DMS153 treated with DMSO at 0.1 percent for 48 hours (cell line): ENCODE data around the gene SYT6.

Experiments
- DNase-seq: peaks from one replicate; lab custom pipeline; 2025; ENCODE audit not compliant: unreplicated experiment; lab: John Stamatoyannopoulos, UW

The SYT6 gene

DNA sequence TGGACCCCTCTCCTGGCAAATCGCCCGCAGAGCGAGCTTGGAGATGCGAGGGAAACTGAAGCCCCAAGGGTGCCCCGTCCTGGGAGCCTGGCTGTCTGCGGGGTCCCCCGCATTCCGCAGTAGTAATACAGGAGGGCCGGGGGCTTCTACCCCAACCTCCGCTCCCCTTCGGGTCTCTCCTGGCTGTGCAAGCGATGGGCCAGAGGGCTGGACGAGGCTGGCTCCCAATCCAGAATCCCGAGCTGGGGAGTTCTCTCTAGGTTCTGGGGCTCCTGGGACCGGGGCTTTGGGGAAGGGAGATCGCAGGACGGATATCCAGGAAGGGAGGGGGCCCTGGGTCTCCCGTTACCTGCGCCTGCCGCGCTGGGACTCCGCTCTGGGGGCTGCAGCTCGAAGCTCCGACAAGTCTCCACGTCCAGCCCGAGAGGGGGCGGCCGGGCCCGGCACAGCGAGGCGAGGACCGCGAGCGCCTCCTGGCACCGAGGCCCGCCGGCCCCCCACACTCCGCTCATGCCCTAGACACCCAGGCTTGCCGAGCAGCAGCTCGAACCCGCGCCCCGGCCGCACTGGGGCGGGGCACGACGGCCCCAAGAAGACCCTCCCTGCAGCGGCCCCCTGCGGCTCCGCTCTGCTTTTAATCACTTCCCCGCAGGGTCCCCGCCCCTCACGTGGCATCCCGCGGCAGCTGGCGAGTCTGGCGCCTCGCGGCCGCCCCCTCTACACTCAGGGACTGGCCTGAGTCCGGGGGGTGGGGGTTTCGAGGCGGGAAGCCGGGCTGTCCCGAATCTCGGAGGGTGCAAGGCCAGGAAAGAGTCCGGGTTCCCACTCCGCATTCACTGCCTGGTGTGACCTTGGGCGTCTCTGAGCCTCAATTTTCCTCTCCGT is at the start of gene SYT6:
TSS of gene SYT6 (minus strand) at position 609 of the 885 bp plus-strand sequence. CDS start at position 512, 97 bp downstream.
- no peak for DNase-seq

DNA sequence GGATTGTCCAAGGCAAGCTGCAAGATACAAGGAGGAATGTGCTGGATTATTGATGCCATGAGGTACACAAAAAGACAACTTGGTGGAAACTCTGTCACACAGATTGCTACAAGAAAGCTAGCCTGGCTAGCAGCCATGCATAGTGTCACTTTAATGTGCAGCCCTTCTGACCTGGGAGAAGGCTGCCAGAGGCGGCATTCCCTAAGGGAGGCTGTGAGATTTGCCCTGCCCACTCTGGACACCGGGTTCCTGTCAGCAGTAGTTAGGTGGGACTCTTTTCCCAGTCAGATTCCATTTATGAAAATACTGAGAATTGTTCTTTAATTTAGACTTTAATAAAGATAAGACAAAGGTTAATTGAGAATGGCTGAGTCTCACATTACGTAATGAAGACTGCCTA is 47.8 kb upstream of the SYT6 start:
- no peak for DNase-seq

GRCh38 chr1:114199017-114199594 is 45.4 kb upstream of the SYT6 start:
- no peak for DNase-seq

DNA sequence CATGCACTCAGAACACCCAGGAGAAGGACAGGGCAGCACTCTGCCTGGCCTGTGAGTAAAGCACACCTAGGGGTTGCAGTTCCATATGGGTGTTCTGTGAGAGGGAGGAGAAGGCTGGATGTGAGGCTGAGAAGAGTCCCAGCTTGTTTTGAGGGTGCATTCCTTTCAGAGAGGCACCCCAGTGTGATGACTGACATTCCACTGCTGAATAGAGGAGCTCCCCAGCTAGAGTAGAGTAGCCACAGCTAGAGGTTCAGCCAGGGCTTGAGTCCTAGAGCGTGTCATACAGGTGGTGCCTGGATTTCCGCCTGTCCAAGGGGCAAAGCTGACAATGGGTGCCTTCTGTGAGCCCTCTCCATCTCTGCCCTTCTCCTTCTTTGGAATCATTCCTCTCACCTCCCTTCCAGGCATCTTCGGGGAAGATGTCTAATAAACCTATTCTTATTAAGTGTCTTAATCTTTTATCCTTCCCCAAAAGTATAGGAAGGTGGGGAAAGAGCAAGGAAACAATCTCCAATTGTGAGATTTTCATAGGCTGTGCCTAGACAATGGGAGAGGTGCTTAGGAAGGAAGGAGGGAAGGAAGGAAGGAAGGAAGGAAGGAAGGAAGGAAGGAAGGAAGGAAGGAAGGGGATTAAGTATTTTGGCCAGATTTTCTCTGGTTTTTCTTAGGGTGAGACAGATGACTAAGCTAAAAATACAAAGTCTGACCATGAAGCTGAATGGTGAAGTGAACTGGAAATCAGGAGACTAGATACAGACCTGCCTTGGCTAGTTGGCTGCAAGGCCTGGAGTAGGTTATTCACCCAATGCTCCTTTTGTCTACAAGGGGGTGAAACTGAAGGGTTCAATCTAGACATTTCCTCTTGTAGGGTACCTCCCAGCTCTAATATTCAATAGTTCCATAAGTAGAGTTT is 43.6 kb upstream of the SYT6 start:
- DNase-seq: no peak

DNA sequence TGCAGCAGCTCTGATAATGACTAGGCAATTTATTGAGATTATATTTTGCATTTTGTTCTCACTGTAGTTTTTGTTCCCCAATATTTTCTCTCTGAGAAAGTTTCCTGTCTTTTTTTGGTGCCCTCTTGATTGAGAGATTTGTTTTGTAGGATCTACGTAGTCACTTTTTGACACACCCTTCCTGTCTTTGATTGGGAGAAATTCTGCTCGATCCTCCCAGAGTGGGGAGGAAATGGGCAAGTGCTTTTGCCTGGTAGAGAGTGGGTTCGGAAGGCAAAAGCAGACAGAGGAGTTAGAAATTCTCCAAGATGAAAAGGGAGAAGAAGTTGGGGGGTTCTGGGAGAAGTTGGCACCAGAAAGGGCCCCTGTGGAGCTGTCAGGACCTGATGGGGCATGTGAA is 42.1 kb upstream of the SYT6 start:
- DNase-seq: no peak

- DNase-seq: no peak
Measured at GRCh38 chr1:114192328-114192727, 38.7 kb upstream of the SYT6 start.

DNA sequence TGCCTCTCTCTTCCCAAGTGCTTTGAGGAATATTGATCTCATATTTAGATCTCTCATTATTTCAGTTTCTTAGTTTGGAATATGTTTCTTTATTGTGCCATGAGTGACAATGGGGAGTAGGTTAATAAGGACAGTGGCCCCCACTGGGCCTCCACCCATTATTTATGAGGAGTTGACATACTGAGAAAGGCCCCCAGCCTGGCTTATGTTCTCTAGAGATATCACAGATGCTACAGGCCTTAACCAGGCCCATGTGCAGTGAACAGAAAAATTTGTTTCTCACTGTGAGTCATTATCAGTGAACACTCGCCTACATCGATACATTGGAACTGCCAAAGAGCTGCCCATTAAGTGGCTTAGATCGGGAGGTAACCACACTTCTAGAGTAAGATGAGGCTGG is 35.7 kb upstream of the SYT6 start:
- DNase-seq: no peak

- DNase-seq: no peak
Measured at GRCh38 chr1:114181356-114181755, 27.7 kb upstream of the SYT6 start.

DNA sequence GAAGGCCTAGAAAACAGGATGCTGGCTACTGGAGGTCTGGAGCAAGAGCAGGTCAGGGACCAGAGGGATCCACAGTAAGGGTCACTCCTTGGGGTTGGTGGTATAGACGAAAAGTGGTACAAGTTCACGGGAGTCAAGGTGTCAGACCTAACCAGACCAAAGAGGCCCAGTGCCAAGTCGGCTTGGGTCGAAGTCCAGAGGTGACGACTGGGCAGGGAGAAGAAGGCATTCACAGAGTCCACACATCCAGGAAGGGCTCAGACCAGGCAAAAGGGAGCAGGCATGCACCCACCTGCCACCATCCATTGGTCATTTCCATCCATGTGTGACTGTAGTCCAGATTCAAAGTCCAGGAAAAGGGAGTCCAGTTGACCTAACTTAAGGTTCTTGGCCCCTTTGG is 27.1 kb upstream of the SYT6 start:
- no peak for DNase-seq

DNA sequence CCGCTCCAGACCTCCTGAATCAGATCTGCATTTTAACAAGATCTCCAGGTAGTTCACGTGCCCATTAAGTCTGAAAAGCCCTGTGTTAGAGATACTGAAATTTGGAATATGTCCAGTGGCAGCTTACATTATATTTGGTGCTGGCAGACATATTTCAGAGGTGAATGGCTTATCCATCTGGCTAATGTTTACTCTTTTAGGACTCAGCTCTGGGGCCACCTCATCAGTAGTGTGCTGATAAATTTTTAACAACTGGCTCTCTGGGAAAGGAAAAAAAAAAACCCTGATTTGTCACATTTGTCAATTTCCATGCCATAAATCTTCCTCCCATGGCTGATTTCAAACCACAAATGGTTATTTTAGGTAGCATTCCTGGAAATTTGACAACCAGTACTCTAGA is 25.3 kb upstream of the SYT6 start:
- no peak for DNase-seq

- DNase-seq: no peak
Measured at GRCh38 chr1:114177282-114177681, 23.6 kb upstream of the SYT6 start.

DNA sequence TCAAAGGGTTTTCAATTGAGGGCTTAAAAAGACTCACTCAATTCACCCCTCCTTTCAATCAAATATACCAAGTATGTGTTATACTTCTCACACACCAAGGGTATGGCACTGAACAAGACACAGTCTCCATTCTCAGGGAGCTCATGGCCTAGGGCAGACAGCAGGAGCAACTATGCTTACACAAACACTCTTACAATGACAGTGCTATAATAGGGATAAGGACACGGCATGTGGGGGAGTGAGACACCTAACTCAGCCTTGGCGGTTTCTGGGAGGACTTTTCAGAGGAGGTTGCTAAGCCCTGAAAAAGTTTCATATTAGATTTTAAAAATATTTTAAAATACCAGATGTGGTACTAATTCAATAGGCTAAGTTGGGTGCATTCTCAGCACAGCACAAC is 22.7 kb upstream of the SYT6 start:
- DNase-seq: no peak

- no peak for DNase-seq
Measured at GRCh38 chr1:114173680-114174079, 20.0 kb upstream of the SYT6 start.

GRCh38 chr1:114169509-114169908 is 15.8 kb upstream of the SYT6 start:
- DNase-seq: no peak

- DNase-seq: no peak
Measured at GRCh38 chr1:114167226-114167625, 13.6 kb upstream of the SYT6 start.

DNA sequence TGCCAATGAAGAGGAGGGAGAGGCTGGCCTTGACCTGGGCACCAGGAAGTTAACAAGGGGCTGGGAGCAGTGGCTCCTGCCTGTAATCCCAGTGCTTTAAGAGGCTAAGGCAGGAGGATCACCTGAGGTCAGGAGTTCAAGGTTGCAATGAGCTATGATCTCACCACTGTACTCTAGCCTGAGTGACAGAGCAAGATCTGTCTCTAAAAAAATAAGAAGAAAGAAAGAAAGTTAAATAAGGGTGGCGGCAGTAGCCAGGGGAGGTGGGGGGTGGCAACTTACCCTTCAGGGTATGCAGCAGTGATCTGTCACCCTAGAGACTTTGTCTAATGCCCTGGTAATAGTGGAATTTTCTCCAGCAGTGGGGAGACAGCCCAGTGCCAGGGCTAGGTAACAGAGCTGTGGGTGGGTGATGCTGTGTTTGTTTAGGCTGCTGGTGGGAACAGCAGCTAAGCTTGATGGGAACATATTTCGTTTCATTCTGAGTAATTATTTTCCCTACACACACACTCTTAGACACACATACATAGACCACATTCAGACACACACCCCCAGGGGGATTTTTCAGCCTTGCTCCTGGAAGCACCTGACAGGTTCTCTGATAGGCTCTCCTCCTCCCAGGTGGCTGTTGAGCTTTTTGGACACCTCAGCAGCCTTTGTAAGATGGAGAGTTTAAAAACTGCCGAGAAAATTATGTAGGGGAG is 11.3 kb upstream of the SYT6 start:
- DNase-seq: no peak

- no peak for DNase-seq
Measured at GRCh38 chr1:114159941-114160340, 6.3 kb upstream of the SYT6 start.

- no peak for DNase-seq
Measured at GRCh38 chr1:114157275-114157660, 3.6 kb upstream of the SYT6 start.

- DNase-seq: no peak
Measured at GRCh38 chr1:114156538-114157274, 3.0 kb upstream of the SYT6 start.

DNA sequence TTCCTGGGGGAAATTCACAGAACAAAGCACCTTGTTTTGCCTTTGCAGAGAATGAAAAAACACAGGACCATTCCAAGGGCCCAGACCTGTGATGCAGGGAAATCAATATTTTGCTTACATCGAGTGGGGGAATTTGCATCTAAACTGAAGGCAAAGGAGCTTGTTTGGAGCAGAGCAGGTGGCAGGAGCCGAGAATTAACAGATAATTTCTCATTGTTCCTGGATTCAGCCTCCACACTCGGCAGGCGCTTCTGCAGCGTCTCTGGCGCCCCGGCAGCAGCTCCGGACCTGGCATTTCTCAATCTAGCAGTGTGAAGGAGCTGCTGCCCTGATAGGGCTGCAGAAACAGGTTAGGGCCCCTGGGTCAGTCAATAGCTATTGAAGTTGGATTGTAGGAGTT is 2.0 kb upstream of the SYT6 start:
- DNase-seq: no peak
